Activated CD4-positive, CD25-positive, alpha-beta regulatory T cell treated with anti-CD3 and anti-CD28 coated beads, Interleukin-2, amount 50 U/mL, for 24 hours (primary cell): ENCODE results near the gene VDR.
"Not testable (repeated sequence)": the region's sequence is repeated elsewhere in the genome, so short reads cannot be mapped to it uniquely, and the experiment has no call there.

Experiments used
- ATAC-seq, 2 donors: fragments of 150-1000 bp; cut with Tn5 transposase; one replicate each; pipeline ENCODE4 v1.10.0; 2021; ENCODE audit warnings: mild to moderate bottlenecking in 1 of 2, moderate library complexity in 1 of 2

The VDR gene

DNA sequence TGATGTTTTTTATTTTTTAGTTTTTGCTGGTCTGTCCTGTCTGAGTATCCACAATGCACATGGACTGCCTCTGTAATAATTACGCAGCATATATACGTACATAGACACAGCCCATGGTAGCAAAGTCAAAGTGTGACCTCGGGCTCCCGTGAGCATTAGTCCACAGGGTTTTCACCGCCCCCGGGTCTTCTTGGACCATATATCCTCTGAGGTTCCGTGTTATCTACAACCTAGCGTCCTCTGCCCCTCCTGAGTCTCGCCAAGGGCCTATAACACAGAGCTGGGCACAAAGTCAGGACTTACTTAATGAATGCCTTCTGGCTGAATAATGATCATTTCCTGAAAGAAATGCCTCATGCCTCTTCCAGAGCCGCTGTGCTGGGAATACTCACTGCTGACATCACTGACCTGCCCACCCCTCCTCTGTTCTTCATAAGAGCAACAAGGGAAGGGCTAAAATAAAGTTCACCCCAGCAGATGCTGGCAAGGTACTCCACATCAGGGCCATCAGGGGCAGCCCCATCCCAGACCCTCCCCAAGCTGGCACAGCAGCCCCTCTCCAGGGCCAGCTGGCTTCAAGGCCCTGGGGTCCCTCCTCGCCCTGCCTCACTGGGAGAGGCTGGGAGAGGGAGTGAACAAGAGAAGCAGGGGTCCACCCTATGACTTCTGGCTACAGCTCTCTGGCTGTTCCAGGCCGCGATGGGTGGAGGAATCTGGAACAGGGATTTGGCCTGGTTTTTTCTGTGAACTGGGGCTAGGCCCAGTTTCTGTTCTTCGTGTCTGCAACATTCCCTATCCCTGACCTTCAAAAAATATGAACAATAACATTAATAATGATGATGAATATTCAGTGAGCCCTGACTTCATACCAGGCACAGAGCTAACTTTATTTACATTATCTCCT, 93.0 kb downstream of the VDR start:
- no peak for ATAC-seq

DNA sequence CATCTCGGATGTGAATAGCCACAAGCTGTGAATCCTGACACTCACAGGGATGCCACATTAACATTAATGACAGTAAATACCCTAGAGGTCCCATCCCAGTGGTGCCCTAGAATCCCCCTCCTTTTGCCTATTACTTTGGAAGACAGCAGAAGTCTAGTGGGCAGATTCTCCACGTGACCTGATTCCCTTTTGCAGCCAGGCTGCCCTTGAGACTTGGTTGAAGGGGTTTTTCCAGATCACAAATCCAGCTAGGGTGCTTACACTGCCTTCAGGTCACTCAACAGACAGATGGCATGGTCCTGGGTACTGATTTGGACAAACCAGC, 93.8 kb downstream of the VDR start:
- no peak for ATAC-seq

DNA sequence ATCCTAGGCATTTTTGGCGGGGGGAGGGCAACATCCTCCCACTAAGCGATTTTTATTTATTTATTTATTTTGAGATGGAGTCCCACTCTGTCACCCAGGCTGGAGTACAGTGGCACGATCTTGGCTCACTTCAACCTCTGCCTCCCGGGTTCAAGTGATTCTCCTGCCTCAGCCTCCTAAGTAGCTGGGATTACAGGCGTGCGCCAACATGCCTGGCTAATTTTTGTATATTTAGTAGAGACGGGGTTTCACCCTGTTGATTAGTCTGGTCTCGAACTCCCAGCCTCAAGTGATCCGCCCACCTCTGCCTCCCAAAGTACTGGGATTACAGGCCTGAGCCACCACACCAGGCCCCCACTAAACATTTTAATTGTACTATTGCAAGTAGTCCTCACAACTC, 95.3 kb downstream of the VDR start:
- not testable (repeated sequence) for ATAC-seq

DNA sequence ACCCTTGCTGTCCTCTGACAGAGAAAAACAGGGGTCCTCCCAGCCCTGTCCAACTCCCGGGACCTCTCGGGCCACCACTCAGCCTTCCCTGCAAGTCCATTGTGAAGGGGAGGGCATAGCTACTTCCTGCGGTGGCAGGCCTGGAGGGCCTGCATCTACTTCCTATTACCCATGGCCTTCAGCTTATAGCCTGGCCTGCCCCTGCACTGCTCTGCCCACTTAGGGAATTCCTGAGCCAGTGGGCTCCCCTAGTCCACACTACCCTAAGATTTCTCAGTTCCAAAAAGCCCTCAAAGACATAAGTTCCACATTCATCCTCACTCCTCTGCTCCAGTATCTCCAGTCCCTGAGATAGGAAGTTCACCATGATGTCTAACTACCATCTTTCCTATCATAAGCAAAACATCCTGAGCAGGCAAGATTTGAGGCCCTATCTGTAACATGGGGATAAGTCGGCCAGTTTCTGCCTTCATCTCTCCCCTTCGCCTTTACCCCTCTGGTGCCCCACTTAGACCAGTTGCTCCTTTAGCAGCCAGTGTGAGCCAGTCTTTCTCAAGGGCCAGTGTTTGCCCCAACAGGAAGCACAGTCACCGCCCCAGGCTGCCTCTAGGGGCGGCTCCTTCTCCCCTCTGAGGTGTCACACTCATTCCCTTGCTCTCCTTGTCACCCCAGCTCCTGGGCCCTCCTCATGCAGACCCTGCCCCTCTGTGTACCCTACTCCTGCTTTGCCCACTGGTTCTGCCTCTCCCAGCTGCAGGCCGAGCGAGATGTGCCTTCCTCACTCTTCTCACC, 96.0 kb downstream of the VDR start:
- peak; percentile 22 to 29 for ATAC-seq

DNA sequence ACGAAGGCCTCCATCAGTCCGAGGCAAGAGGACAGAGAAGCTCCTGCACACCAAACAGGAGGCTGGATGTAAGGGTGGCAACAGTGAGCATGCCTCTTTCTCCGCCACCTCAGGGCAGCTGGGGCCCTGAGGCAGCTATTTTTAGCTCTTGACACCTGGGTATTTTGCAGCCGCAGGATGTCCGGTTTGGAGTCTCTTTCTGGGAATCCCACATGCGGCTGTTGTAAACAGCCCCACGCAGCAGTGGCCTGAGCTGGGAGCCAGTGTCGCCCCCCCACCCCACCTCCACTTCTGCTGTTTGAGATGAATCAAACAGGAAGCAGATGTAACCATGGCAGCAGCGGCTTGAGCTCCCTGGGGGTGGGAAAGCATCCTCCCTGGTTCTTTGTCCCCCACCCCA, 96.7 kb downstream of the VDR start:
- peak; percentile 31 to 36 for ATAC-seq

DNA sequence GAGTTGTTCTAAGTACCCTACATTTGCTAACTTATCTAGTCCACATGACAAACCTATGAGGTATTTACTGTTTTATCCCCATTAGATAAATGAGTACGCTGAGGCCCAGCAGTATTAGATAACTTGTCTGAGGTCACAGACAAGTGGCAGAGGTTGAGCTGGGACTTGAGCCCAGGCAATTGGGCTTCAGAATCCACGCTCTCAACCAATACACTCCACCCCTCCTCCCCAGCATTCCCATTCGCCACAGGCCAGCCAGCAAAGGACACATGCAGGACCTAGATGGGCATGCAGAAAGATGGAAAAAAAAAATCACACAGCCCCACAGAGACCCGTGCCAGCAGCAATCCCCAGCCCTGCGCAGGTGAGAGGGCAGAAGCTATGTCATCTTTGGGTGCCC, 97.5 kb downstream of the VDR start:
- no peak for ATAC-seq

DNA sequence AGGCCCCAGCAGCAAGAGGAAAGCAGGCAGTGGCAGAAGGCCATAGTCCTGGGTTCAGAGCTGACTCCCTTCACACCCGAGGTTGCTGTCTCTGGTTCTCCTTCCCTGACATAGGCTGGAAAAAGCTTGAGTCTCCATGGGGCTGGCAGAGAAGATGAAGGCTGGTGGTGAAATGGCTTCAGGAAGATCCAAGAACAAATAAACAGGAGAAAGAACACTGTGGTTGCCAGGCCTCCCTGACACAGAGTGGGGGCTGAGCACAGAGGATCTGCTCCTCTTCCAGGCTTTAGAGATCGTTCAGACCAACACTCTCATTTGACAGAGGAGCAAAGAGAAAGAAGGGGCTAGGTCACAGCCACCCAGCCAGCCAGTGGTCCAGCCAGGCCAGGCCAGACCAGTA, 99.4 kb downstream of the VDR start:
- no peak for ATAC-seq

DNA sequence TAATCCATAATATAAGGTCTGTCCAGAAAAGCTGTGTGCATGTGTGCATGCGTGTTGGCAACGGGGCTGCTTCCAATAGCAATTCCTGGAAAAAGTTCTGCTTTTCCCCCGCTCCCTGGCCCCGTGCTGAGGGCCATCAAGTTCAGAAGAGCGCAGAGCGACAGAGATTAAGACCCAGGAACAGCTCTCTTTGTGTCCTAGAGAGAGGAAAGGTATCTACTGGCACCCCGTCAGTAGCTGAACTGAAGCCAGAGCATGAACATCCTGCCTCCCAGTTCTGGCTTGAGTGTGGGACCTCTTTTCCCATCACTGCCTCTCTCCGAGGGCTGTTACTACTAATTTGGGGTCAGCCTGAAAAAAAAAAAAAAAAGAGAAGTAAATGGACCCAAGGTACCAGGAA, 100.6 kb downstream of the VDR start:
- ATAC-seq: no peak

DNA sequence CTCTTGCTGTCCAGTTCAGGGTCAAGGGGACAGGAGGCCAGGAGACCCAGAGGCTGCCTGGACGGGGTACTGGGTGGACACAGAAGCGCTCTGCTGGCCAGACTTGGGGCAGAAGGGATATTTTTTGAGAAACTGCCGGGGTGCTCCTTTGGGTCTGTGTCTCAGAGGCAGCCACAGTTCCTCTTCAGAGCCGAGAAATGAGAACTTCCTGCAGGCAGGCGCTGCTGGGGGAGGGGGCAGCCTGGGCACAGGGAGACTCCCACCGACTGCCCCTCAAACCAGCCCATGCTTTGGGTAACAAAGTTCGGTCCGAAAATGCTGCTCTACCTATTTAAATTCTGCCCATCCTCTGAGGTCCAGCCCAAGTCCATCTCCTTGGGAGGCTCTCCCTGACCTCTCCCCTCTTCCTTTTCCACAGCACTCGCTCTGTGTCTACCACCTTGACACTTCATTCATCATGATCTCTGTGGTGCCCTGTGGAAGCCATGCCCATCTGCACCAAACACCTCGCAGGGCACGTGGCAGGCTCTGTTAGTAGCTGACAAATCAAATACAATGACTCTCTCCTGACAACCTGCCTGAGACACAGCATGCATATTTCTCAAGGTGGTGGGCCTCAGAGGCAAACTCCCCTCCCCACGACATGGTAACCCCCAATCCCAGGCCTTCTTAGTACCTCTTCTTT, 101.5 kb downstream of the VDR start:
- ATAC-seq: no peak

DNA sequence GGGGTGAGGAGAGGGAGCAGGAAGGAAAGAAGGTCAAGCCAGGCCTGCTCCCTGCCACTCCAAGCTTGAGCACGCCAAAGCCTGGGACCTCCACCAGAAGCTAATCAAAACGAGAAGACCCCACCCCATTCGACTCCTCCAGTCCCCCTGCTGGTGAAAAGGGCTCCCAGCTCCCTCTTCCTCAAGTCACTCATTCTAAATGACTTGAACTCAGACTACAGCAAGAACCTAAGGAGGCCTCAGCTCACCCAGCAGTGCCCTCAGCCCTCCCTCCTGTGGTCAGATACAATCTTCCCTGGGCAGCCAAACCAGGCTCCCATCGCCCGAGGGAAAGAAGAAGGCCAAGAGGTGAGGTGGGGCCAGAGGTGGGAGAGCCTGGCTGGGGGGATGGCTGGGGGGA, 102.5 kb downstream of the VDR start:
- no peak for ATAC-seq

DNA sequence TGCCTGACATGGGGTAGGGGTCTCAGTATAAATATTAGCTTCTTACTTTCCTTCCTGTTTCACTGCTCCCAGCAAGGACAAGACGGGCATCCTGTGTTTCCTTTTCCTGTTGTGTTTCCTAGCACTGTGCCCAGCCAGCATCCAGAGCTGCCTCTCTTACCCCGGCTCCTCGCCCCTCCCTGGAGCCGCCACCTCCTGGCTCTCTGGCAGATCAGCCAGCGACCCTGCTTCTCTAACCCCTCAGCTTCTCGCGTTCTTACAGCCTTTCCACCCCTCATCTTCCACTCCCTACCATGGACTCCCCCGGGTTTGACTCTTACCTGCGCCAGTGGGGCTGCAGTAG, 102.9 kb downstream of the VDR start:
- no peak for ATAC-seq

DNA sequence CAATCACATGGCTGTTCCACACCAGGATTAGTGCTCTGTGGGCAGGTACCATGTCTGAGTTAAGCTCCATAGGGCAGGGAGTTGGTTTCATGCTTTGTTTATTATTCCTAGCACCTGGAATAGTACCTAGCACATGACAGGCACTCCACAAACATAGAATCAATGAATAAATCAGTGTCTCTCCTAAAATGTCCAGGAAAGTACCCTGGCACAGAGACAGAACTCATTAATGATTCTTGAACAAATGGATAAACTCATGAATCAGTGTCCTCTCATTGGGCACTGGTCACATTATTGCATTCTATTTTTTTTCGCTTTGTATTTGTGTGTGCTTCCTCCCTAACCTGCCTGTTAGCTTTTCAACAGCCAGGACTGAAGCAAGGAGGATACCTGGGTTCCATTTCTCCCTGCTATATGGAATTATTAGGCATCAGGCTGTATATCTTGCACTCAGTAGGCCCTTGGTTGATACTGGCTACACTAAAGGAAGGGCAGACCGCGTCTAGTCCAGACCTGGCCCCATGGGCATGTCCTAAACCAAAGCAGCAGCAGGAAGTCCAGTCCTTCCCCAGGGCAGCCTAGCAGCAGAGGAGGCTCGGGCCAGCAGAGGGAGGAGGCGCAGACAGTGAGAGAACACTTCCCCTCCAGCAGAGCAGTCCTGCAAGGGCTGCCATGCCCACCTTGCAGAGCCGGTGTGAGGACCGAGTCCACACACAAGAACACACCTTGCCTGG, 103.5 kb downstream of the VDR start:
- ATAC-seq: no peak

DNA sequence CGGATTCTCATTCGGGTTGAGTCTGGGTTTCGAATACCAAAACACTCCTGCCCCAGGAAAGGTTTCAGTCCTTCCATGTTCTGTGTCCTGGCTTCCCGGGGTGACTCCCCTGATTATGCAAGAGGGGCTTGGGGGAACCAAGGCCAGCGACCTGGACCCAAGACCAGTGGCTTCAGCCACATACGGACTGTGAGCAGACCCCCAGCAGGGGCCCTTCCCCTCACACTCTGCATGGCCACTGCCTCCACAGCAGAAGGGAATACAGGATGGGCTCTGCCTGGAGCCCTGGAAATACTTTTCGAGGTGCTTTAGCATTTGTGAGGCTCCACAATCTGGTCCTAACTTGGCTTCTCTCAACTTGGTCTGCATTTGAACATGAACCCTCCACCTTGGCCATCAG, 104.2 kb downstream of the VDR start:
- no peak for ATAC-seq

DNA sequence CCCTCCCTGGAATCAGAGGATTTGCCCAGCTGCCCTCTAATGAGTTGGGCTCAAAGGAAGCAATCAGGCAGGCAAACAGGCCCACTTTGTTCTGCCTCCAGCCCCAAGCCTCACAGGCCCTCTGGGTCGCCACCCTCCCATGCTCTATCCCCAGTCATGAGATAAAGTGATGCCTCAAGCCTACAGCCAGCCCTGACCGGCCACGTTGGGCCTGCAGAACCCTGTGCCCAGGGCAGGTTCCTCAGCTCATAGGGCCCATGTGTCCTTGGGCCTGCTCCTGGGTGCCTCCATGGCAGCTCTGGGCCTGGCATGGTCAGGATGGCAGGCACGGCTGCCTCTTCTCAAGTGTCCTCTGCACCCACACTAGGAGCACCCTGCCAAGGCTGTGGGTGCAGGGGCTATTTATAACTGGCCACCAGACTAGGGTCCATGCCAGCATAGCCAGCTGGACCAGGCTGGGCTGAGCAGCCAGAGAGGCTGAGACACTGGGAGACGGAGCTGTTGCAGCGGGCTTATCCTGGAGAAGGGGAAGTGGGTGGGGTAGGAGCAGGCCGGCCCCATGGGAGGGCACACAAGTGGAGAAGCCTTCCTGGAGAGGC, 105.3 kb downstream of the VDR start:
- no peak for ATAC-seq

DNA sequence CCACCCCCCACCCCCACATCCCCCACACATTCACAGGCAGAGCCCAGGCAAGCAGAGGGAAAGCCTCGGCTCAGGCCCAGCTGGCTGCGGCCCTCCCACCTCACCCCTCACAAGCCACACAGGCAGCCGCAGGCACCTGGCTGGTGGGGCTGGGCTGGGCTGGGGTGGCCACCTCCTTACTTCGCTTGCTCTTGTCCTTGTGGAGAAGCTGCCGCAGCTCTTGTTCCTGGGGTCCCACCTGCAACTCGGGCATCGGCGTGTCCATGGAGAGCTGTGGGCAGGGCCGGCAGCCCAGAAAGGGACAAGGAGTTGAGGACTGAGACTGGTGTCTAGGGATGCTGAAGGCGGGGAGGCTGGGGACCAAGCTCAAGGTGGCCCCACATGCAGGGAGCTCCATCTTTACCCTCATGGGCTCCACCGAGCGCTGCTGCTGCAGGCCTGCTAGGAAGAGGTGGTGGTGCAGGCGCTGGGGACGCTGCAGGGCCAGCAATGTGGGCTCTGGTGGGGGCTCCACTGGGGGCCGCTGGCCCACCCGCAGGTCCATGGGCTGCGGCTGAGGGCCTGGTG, 106.3 kb downstream of the VDR start:
- ATAC-seq: no peak

DNA sequence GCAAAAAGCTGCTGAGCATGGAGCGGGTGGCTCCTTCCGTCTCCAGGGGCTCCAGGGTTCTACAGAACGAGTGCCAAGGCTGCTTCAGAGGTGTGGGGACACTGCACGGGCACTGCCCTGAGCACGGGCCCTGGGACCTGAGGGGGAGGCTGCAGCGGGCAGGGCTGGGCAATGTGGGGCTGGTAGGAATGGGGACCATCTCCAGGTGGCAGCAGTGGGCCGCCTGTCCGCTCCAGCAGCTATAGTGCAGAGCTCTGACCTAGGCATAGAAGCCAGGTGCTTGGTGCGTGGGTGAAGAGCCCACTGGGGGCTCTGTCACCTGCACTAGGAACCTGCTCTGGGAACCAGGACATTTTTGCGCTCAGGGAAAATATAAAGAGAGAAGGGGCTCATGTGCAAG, 107.4 kb downstream of the VDR start:
- ATAC-seq: peak; percentile 57 to 64

DNA sequence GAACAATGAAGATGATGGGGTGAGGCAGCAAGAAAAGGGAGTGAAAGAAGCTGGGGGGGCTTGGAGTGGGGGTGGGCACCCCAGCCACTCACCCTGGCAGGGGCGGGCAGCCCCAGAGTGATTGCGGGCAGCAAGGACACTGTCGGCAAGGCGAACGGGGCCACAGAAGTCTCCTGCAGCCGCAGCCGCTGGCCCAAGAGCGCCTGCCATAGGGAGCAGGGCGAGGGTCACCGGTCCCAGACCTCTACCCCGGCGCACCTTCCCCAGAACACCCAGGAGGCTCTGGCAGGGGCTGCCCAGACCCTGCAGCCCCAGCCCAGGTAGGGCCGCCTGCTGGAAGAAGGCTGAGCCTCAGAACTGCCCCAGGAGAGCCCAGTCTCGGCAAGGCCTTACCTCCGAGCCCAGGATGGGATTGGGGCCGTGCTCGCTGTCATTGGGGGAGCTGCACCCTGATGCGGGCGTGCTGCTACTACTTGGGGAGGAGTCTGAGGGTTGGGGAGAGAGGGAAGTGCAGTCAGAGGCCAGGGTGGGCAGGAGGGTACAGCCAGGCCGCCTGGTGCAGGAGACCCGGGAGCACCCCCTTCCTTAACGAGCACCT, 108.9 kb downstream of the VDR start:
- no peak for ATAC-seq

DNA sequence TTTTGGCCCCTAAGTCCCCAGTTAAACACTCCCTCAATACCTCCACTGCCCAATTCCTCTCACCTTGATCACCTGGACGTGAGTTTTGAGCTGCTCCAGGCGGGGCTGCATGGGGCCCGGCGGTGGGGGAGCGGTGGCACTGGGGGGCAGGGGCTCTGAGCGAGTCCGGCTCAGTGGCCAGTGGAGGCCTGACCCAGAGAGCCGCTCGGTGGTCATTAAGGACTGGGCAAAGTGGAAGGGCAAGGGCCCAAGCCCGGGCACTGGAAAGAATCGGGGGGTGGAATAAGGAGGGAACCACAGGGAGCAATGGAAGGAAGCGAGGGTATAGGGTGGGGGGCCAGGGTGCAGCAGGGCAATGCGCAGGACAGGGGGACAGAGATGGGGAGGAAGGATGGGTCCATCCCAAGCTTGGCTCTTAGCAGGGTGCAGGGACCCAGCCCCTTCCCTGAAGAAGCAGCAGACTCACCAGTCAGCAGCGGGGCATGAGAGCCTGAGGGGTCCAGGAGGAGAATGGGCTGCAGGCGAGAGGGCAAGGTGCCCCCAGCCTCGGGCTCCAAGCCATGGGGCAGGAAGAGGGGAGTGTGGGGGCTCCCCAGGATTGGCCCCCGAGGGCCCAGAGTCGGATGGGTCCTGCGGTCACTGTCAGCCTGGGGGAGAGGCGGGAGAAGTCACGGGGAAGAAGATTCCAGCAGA, 109.5 kb downstream of the VDR start:
- no peak for ATAC-seq

DNA sequence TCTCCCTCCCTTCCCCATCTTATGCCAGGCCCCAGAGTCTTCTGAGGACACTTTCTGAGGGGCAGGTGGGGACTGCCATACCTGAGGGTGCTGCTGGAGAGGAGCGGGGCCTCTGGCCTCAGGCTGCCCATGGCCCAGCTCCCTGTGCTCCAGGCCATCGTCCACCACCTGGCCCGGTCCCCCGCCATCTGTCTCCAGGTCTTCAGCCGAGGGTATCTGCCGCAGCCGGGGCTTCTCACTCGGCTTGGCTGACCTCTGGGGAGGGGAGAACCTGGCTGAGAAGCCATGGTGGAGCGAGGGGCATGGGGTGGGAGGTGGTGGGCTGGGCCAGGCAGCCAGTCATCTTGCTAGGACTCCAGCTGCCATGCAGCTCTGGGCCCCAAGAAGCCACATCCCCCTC, 110.1 kb downstream of the VDR start:
- ATAC-seq: no peak

DNA sequence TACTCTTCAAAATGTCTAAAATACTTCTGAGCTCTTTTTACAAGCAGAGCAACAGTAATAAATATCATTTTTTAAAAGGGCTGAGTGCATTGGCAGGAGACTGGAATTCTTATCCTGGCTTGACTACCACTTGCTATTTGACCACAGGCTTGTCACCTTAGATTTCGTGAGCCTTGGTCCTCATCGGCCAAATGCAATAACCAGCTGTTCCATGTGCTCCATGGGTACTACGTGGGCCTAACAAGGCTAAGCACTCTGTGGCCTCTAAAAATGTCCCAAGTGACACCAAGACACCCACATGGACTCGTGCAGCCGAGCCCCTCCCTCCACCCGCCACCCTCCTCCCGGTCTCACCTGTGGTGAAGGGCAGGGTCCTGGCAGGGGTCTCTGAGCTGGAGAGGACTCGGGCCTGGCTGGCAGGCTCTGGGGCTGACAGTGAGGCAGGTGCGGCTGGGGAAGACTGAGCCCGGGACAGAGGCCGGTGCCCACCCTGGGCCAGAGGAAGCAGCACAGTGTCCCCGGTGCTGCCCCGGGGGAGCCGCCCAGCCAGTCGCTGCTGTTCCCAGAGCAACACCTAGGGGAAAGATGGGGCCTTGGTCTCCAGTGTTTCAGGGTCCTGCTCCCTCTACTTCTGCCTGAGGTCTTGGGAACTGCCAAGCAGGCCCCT, 111.6 kb downstream of the VDR start:
- no peak for ATAC-seq

DNA sequence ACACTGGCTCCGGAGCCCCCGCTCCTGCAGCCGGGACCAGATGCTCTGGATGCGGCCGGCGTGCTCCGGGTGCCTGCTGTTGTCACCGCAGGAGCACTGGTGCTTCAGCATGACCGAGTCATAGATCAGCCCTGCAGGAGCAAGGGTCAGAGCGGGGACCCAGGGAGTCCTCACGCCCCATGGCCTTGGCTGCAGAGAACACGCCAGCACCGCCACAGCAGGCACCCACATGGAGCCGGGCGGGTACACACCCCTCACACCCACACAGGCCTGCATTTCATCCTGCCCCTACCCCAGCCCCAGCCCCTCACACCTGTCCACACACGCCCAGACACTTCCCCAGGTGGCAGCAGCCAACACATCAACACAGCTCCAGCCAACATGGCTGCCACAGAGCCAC, 112.9 kb downstream of the VDR start:
- ATAC-seq: no peak
